Ramos (cell line): ENCODE data around the gene SLC8A3.

ENCODE experiments used
- in situ Hi-C: fragments of 300-500 bp; cut with MboI; formaldehyde crosslinking; loops from one replicate; pipeline ENCODE4 v1.14.3; 2022; ENCODE audit warnings: low sequenced_read_pairs; ENCODE audit not compliant: unreplicated experiment

SLC8A3 gene

DNA sequence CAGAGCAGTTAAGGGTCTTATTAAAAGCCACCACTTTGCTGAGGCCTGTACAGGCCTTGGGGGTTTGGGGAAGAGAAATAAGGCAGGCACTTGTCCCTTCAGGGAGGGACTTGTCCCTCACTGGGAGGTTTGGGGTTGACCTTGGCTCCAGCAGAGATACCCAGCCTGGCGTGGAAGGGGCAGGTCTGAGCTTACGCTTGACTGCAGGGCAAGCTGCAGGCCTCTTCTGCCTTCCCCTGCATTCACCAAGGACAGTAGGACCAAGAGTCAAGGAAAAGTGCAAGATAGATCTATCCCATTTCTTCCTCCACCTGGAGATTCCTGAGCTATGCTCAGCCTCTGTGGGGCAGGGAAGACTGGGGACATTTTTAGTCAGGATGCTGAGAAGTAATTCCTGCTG is 155.2 kb downstream of the SLC8A3 start:
- in situ Hi-C loops, result no loop called here

DNA sequence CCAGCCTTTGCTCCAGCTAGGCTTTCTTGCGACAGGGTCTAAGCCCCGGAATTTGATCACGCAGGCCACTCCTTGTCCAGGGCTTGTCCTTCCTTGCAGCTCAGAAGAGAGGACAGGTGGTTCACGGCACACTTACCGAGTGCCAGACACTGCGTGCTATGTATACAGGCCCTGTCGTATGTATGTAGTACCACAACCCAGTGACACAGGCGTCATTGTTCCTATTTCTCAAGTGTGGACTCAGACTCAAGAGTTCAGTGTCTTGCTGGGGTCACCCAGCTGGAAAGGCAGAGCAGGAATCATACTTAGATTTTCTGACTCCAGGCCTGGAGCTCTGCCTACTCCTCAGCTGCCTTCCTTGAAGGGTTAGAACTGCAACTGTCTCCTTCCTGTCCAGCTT is 155.6 kb downstream of the SLC8A3 start:
- in situ Hi-C loops, result no loop called here

DNA sequence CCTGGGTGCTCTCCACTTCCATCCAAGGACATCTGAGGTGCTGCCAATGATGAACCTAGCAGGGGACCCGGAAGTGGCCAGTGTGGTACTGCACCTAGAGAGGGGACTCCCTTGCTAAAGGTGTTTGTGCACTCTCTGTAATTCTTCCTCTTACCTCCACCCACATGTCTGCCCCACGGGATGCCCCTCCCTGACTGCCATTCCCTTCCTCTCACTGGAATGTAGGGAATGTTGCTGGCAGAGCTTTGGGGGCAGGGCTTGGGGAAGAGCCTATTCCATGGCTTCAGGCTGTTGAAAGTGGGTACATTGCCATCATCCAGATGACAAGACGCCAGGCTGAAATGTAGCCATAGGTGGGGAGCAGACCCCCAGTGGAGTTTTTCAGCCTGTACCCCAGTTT is 156.3 kb downstream of the SLC8A3 start:
- in situ Hi-C loops, result no loop called here

DNA sequence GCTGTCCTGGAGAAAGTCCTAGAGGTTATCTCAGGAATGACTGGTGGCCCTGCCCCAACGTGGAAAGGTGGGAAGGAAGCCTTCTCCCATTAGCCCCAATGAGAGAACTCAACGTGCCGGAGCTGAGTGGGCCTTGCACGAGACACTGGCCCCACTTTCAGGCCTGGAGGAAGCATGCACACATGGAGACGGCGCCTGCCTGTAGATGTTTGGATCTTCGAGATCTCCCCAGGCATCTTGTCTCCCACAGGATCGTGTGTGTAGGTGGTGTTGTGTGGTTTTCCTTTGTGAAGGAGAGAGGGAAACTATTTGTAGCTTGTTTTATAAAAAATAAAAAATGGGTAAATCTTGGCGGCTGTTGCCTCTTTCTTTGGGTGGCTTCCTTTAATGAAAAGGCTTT is 156.7 kb downstream of the SLC8A3 start:
- in situ Hi-C loops, result no loop called here

DNA sequence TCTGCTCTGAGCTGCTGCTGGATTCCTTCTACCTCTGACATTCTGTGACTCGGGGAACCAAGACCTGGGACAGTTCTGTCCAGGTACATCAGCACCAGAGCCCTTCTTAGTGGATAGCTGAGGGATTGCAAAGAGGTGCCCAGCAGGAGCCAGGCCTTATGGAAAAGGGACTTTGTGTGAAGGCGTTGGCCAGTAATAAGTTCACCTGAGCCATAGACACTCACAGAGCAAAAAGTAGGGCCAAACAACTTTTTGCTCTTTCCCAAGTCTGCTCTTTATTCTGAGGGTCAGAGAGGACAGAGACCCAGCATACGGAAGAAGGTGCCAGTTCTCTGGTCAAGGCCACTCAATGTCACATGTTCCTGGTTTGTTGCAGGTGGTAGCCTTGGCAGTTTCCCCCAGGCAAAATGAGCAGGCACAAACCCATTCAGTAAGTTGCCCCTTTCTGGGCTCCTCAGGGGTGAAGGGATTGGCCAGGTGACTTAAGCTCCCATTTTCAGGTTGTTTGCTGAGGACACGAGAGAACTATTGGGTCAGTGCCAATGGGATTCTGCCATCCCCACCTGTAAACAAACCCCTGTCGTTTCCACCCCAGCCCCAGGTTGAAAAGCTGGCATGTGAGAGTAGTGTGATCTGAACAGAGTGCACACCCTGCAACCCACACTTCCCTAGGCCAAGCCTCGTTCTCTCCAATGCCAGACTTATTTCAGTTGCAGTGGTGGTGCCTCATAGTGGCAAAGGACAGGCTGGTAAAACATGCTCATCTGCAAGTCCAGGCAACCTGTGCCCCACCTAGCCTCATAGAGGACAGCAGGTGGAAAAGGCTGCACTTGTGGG is 159.2 kb downstream of the SLC8A3 start:
- in situ Hi-C loops, result loop anchor here (5.0 kb wide), 1 partner anchor 207 kb away; no protein-coding TSS in a partner anchor

DNA sequence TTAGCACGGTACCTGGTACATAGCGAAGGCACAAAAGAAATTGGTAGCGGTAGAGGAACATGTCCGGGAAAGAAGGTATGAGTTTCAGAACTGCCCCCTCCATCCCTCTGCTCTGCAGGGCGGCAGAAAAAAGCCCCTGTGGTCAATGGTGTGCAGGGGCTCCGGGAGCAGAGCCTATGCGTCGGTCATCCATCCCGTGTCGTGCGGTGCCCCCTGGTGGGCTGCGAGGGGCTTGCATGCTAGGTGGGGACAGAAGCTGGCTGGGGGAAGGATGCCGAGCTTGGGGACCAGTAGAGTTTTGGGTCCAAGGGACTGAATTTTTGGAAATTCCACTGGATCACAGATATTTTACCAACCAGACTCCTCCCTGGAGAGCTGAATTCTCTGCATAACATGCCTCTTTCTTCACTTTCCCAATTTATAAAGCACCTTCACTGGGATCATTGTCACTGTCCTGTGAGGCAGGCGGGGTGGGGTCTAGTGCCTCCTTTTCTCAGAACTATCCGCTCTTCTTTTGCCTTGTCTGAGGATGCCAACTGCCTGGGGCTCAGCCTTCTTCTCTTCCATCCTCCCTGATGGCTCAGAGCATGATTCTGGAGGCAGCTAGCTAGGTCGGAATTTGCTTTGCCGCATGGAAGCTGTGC is 160.8 kb downstream of the SLC8A3 start:
- in situ Hi-C loops, result loop anchor here (5.0 kb wide), 1 partner anchor 206 kb away; no protein-coding TSS in a partner anchor

DNA sequence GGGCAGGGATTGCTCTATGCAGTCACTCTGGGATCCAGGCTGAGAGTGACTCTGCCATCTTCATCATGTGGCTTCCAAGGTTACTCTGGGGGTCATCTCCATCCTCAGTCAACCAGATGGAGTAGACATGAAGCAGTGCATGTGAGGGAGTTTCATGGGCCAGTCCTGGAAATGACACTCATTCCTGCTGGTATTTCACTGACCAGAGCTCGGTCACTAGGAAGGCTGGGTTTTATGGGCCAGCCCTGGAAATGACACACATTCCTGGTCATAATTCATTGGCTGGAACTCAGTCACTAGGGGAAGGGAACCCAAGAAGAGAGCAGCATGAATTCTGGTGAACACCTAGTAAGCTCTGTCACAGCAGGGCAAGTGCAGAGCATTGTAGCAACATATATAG is 164.9 kb downstream of the SLC8A3 start:
- in situ Hi-C loops, result no loop called here

DNA sequence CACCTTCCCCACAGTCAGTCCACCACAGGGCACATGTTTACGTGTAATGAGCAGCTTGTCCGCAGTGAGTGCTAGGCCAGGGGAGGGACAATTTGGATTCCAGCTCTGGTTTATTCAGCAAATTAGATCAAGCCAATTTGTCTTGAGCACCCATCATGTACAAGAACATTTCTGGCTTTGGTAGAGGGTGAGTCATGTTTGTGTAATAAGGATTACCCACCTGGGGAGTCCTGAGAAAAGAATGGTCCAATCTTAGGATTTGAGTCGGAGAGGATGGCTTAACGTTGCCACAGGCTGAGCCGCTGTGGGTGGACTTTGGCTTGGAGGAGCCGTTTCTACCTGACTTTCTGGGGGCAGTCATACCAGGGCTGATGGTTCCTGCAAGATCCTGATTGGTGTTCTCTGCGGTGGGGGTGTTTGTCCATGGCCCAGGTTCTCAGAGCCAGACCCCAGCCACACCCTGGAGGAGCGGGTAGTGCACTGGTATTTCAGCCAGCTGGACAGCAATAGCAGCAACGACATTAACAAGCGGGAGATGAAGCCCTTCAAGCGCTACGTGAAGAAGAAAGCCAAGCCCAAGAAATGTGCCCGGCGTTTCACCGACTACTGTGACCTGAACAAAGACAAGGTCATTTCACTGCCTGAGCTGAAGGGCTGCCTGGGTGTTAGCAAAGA is 165.8 kb downstream of the SLC8A3 start:
- in situ Hi-C loops, result no loop called here

DNA sequence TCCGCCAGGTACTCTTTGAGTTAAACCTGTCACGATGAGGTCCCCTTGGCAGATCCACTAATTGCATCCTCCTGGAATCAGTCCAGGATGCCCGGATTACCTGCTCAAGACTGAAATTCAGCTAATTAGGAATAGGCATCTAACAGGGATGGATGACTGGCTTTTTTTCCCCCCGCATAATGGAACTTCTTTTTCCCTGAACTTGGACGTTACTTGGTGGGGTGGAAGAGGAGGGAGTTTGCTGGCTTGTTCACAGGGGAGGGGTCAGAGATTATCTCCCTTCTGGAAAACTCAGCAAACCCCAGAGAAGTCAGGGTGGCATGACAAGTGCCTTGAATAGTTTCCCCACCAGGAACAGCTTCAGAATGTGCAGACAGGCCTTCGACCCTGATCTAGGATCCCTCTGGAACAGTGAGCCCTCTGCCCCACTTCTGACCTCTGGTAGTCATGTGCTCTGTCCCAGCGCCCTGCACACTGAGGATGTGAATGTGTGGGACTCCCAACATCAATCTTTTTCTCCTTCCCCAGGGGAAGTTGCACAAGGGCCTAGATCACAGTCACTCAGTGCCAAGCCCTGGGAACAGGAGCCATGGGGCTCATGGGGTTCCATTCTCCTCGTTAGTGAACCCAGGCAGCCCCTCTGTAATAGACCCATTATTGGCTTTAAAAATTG is 167.1 kb downstream of the SLC8A3 start:
- in situ Hi-C loops, result no loop called here

DNA sequence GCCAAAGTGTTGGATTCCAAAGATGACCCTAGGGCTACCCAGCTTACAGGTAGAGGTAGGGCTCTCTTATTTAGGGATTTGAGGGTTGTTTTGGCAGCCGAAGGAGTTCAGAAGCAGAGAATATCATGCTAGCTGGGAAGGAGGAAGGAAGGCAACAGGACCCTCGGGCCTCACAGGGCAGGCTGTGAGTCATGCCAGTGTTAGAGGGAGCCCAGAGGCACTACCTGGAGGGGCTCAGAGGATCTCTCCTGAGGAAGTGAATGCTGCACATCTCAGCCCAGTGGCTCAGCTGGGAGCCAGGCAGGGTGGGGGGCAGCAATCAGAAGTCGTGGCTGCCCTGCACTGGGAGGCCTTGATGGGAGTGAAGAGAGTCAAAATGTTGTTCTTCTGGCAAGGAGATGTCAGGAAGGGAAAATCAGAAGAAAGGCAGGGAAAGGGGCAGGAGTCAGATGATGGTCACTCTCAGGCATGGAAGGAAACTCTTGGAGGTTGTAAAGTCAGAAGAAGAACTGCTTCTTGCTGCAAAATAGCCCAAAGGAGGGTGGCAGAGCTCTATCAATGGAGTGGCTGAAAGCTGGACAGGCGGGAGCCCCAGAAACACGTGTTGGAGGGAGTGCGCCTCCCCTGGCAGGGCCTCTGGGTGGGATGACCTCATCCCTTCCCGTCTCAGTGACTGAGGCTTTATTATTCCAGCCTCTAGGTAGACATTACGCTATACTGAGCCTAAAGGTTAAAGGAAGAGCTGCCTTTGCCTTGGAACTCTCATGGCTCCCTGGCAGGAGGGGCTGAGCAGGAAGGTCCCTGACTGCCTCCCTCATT is 168.2 kb downstream of the SLC8A3 start:
- in situ Hi-C loops, result no loop called here

DNA sequence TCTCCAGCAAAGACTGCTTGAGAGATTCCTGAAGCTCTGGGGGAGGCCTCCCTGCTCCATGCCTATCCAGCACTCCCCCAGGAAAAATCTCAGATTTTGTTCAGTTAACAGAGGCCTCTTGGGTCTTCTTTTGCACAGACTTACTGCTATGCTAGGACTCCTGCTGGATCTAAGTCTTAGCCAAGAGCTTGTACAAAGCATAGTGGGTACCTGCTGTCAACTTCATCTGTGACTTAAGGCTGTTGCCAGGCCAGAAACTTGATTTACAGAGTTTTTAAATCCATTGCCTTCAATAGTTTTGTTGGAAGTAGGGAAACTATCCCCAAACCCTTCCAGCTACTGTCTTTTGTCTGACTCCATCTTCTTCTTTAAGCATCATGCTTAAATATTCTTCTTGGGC is 169.1 kb downstream of the SLC8A3 start:
- in situ Hi-C loops, result loop anchor here (10.0 kb wide), 1 partner anchor 435 kb away; no protein-coding TSS in a partner anchor

DNA sequence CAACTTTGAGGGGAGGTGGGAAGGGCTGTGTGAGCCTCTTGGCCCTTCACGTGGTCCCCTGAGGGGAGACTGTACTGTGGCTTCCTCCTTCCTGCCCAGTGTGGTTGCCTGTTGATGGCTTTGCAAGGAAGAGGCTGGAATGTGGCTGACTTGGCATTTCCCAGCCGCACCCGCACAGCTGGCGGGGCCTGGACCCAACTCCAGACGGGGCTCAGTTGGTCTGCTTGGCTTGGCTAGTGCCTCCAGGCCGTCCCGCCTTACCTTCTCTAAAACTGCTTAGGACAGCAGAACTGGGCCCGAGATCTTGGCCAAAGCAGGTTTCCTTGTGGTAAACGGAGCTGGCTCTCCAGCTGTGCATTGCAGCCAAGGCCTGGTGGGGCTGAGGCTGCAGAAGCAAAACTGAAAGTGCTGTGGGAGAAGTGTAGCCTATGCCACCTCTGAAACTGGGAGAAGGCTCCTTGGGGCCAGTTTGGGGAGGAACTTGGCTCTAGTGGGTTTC is 170.0 kb downstream of the SLC8A3 start:
- in situ Hi-C loops, result loop anchor here (10.0 kb wide), 1 partner anchor 434 kb away; no protein-coding TSS in a partner anchor

DNA sequence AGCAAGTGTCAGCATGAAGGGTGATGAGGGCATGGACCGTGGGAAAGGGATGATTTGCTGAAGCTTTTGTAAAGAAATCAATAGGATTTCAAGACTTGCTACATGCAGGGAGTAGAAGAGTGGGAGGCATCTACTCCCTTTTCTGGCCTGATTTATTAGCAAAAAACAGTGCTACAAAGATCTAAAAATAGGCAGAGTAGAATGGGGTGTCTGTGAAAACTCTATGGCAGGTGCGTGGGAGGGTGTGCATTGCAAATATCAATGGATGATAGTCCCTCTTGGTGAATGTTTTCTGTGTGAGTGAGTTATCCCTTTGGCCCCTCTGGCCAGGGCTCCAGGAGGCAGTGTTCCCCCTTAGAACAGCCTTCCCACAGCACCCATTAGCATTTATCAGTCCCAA is 170.5 kb downstream of the SLC8A3 start:
- in situ Hi-C loops, result loop anchor here (10.0 kb wide), 1 partner anchor 433 kb away; no protein-coding TSS in a partner anchor

DNA sequence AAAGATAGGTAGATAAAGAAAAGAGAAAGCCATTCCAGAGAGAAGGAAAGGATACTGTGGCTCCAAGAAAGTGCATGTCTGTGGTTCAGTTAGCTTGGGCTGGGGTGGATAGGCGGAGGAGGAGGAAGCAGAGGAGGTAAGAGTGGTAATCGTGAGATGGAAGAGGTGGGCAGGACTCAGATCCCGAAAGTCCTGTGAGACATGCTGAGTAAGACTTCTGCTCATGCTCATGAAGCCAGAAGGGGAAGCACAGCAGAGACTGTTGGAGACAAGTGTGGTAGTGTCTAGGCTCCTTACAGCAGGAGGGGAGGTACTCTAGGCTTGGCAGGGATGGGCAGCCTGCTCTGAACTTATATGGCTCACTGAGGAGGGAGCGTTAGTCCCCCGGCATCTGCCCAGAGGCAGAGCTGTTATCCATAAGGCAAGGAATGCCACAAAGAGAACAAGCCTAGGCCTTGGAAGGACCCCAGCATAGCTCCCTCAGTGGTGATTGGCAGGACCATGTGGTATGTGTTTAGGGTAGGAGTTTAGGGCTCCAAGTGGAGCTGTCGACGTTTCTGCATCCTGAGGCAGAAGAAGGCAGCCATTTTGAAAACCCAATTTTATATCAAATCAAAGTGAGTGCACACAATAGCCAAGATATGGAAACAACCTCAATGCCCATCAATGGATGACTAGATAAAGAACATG is 174.2 kb downstream of the SLC8A3 start:
- in situ Hi-C loops, result loop anchor here (10.0 kb wide), 1 partner anchor 430 kb away; no protein-coding TSS in a partner anchor

DNA sequence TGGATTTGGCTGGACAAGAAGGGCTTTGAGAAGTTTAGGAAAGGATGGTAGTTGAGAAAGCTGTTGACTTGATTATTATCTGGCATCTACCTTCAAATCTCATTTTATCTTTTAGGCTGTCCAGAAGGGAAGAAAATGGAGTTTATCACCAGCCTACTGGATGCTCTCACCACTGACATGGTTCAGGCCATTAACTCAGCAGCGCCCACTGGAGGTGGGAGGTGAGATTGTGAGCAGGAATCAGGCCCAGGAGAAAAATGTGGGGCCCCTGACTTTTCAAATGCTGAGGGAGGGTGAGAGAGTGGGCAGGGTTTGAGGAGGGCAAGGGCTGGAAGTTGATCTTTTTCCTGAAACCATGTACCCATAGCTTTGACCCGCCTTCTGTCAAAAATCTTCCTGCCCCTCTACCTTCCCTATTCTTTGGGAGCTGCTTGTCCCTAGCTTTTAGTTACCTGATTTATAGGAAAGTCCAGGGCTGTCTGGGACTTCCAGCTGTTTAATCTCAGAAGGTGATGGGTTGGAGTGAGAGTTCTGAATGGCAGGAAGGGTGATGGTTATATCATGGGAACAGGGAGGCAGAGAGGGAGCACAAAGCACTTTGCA is 175.4 kb downstream of the SLC8A3 start:
- in situ Hi-C loops, result loop anchor here (10.0 kb wide), 1 partner anchor 429 kb away; no protein-coding TSS in a partner anchor

DNA sequence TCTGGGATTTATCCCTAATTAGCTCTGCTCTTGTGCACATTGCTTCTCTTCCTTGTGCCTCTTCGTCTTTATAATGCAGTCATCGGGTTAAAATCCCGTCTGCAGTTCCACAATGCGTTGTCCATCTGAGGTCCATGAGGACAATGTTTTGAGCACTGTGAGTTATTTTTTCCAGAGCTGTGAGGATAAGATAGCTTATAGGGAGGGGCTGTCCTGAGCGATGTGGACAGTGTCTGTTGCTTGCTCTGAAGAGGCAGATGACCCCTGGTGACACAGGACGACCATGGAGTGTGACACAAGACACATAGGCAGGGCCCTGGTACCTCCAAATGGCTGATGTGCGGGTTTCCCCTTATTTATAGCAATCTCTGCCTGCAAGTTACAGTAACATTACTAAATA is 177.0 kb downstream of the SLC8A3 start:
- in situ Hi-C loops, result loop anchor here (10.0 kb wide), 1 partner anchor 427 kb away; no protein-coding TSS in a partner anchor

DNA sequence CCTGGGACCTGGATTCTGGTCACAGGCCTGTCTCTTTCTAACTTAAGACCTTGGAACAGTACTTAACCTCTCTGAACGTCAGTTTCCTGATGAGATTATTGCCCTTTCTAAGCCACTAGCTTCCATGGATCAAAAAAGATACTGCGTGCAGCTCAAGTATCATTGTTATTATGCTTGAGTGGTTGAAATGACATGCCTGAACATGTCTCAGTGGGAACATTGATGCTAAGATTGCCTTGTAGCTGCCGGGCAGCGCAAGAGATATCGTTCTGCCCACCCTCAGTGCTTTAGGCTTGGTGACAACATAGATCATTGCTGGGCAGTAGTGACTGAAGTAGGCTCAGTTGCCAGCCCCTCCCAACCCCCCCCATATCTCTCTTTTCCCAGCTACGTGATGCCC is 177.7 kb downstream of the SLC8A3 start:
- in situ Hi-C loops, result loop anchor here (10.0 kb wide), 1 partner anchor 426 kb away; no protein-coding TSS in a partner anchor

DNA sequence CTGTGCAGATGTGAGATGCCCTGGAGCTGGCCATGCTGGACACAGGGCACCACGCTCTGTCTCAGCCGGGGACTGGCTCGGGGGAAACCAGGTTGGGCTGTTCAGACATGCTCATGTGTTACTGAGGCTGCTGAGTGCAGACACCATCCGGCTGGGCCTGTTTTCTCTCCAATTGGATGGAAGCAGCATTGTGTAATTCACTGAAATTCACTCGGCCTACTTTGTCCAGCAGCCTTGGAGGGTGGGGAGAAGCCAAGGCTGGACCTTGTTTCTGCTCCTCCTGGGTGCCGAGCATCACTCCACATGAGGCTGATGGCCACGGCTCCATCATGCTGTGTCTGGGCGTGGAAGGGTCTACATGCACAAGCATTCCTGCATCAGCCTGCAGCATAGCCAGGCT is 178.8 kb downstream of the SLC8A3 start:
- in situ Hi-C loops, result loop anchor here (10.0 kb wide), 1 partner anchor 425 kb away; no protein-coding TSS in a partner anchor
